OCI-LY7 (cell line): ENCODE data around the gene BMX. TPM values are rescaled to one million over a fixed set of nuclear protein-coding genes. Genes with fewer than 3 reads are reported as not detected.

Source experiments
- BruUV-seq: library from RNA; stranded (reverse); fragments of 400-500 nt; replicated peaks from 2 replicates; lab custom pipeline; 2021; lab: Mats Ljungman, UMichigan
- CTCF ChIA-PET: fragments of 300-600 bp; sonication (Branson Sonifier 250); formaldehyde crosslinking; loops from one replicate; lab custom pipeline; 2022; ENCODE audit warnings: antibody characterized with exemption; ENCODE audit not compliant: unreplicated experiment; lab: Charles Lee
- POLR2A ChIA-PET: fragments of 300-600 bp; sonication (Branson Sonifier 250); formaldehyde crosslinking; loops from one replicate; lab custom pipeline; 2022; ENCODE audit warnings: antibody characterized with exemption; lab: Charles Lee
- DNase-seq: peaks from one replicate; pipeline ENCODE4 v3.0.0-alpha.2; 2015; ENCODE audit warnings: low spot score
- H2AFZ ChIP-seq: fragments of 200-600 bp; sonication (generic), shearing (Covaris generic); 2 replicates; pipeline ENCODE4 v1.6.1; 2014; ENCODE audit warnings: mild to moderate bottlenecking, antibody characterized with exemption, low read length, moderate library complexity
- H3K27ac ChIP-seq: fragments of 200-600 bp; sonication (generic); 2 replicates; pipeline ENCODE4 v1.5.1; 2014; ENCODE audit warnings: mixed run types, low read depth, mild to moderate bottlenecking, moderate library complexity, low read length, inconsistent platforms; ENCODE audit not compliant: poor library complexity, severe bottlenecking
- H3K36me3 ChIP-seq: fragments of 200-600 bp; sonication (generic); 2 replicates; pipeline ENCODE4 v1.6.1; 2014; ENCODE audit warnings: mild to moderate bottlenecking, antibody characterized with exemption, low read length, moderate library complexity, mixed read lengths; ENCODE audit not compliant: insufficient read depth
- H3K4me1 ChIP-seq: fragments of 200-600 bp; sonication (generic); 2 replicates; pipeline ENCODE4 v1.5.1; 2014; ENCODE audit warnings: mild to moderate bottlenecking, low read length; ENCODE audit not compliant: insufficient read depth, poor library complexity, severe bottlenecking
- H3K4me2 ChIP-seq: fragments of 200-600 bp; sonication (generic); 2 replicates; pipeline ENCODE4 v1.6.1; 2014; ENCODE audit warnings: mild to moderate bottlenecking, low read length
- H3K4me3 ChIP-seq: fragments of 200-600 bp; sonication (generic); 2 replicates; pipeline ENCODE4 v1.5.1; 2014; ENCODE audit warnings: mild to moderate bottlenecking, low read depth, low read length; ENCODE audit not compliant: poor library complexity, severe bottlenecking
- H3K79me2 ChIP-seq: fragments of 200-600 bp; sonication (generic); 2 replicates; pipeline ENCODE4 v1.6.1; 2016; ENCODE audit warnings: low read depth, mild to moderate bottlenecking, low read length, moderate library complexity, mixed read lengths; ENCODE audit not compliant: insufficient read depth
- H3K9me2 ChIP-seq: fragments of 200-600 bp; sonication (generic); 2 replicates; pipeline ENCODE4 v1.6.1; 2016; ENCODE audit warnings: mild to moderate bottlenecking, low read length, mixed read lengths; ENCODE audit not compliant: insufficient read depth
- H3K9me3 ChIP-seq: fragments of 200-600 bp; sonication (generic); 2 replicates; pipeline ENCODE4 v1.6.1; 2014; ENCODE audit warnings: mild to moderate bottlenecking, mixed run types, low read length, mixed read lengths
- H4K20me1 ChIP-seq: fragments of 200-600 bp; sonication (generic); 2 replicates; pipeline ENCODE4 v1.6.1; 2014; ENCODE audit warnings: mild to moderate bottlenecking, antibody characterized with exemption, low read length, moderate library complexity, mixed read lengths; ENCODE audit not compliant: insufficient read depth
- CTCF ChIP-seq: fragments of 200-600 bp; sonication (generic); conservative IDR thresholded peaks from 2 replicates; pipeline ENCODE4 v1.5.1; 2014; ENCODE audit warnings: mild to moderate bottlenecking, antibody characterized with exemption, low read length, moderate library complexity, mixed read lengths
- EZH2phosphoT487 ChIP-seq: fragments of 200-600 bp; sonication (generic); IDR thresholded peaks from 2 replicates; pipeline ENCODE4 v1.6.1; 2018; ENCODE audit warnings: low read depth, borderline replicate concordance, mild to moderate bottlenecking, mixed run types, antibody characterized with exemption, low read length, moderate library complexity, mixed read lengths
- intact Hi-C: fragments of 100-400 bp; cut with micrococcal nuclease; formaldehyde crosslinking; loops from one replicate; pipeline ENCODE4 v1.10.0; 2022; ENCODE audit not compliant: unreplicated experiment
- total RNA-seq, 2 experiments: library from RNA; depleted of rRNA in 1 of 2; stranded (reverse); fragments of >200 nt in 1 of 2; shearing (Covaris generic) in 1 of 2; gene quantifications; 2 replicates each; pipeline ENCODE4 v1.2.3, GENCODE V29; 2014 to 2022

The BMX gene
- total RNA-seq, 2 experiments from 2014 or later = not detected

GRCh38 chrX:15496824-15497223 lies 3.8 kb upstream of the BMX start:
- Histone ChIP-seq H3K4me3 (no peak overlapping the region), H4K20me1 (no peaks in the 10 kb centered on the region), H3K36me3 (no peaks in the 10 kb centered on the region), H3K79me2 (no peaks in the 10 kb centered on the region), H3K9me3 (no peaks in the 10 kb centered on the region), H3K9me2 (no peaks in the 10 kb centered on the region), H2AFZ (no peak overlapping the region), H3K4me2 (no peak overlapping the region), H3K27ac (no peak overlapping the region), H3K4me1 (peaks cover 6% of the 10 kb centered on the region)
- no TSS peak for BruUV-seq
- POLR2A ChIA-PET = no interaction called here
- CTCF ChIA-PET = no interaction called here
- TF ChIP-seq CTCF (no peak), EZH2phosphoT487 (no peak)
- no peak for DNase-seq
- intact Hi-C loops = loop anchor here (10.0 kb wide), 1 partner anchor 178 kb away; no protein-coding TSS in a partner anchor

- Histone ChIP-seq H4K20me1 (no peaks in the 10 kb centered on the region), H3K27ac (no peak overlapping the region), H3K4me3 (no peak overlapping the region), H3K36me3 (no peaks in the 10 kb centered on the region), H2AFZ (no peak overlapping the region), H3K4me1 (peaks cover 6% of the 10 kb centered on the region), H3K79me2 (no peaks in the 10 kb centered on the region), H3K9me2 (no peaks in the 10 kb centered on the region), H3K4me2 (no peak overlapping the region), H3K9me3 (no peaks in the 10 kb centered on the region)
- POLR2A ChIA-PET = no interaction called here
- no peak for TF ChIP-seq EZH2phosphoT487
- peak; percentile 75 for TF ChIP-seq CTCF
- intact Hi-C loops = loop anchor here (2.0 to 10.0 kb wide), 2 partner anchors 67 to 177 kb away; no protein-coding TSS in a partner anchor
- CTCF ChIA-PET = no interaction called here
- BruUV-seq = no TSS peak
- DNase-seq = peak; percentile 54
Measured at GRCh38 chrX:15497865-15498264, 2.7 kb upstream of the BMX start.

- intact Hi-C loops = loop anchor here (2.0 to 10.0 kb wide), 2 partner anchors 66 to 176 kb away; no protein-coding TSS in a partner anchor
Measured at GRCh38 chrX:15498741-15499140, 1.9 kb upstream of the BMX start.

More at GRCh38 chrX:15498741-15499140, 1.9 kb upstream of the BMX start:
- no peak overlapping the region for H2AFZ ChIP-seq
- H3K36me3 ChIP-seq = no peaks in the 10 kb centered on the region
- H3K27ac ChIP-seq = no peak overlapping the region
- CTCF ChIA-PET = no interaction called here
- no peaks in the 10 kb centered on the region for H3K9me3 ChIP-seq
- BruUV-seq = no TSS peak
- DNase-seq = no peak
- no peaks in the 10 kb centered on the region for H4K20me1 ChIP-seq
- H3K4me3 ChIP-seq = no peak overlapping the region
- no peaks in the 10 kb centered on the region for H3K9me2 ChIP-seq
- no peaks in the 10 kb centered on the region for H3K79me2 ChIP-seq
- no peak for TF ChIP-seq EZH2phosphoT487
- no peak overlapping the region for H3K4me2 ChIP-seq
- peaks cover 3% of the 10 kb centered on the region for H3K4me1 ChIP-seq
- POLR2A ChIA-PET = no interaction called here
